HG03354 (cell line): ENCODE data around the gene MYO9B.
A peak's percentile ranks its signal among the peaks of the same experiment; 100 is the strongest.

Experiments
- ATAC-seq: cut with Tn5 transposase; IDR thresholded peaks from one replicate; pipeline ENCODE4 v1.9.1; 2021; ENCODE audit warnings: mild to moderate bottlenecking; ENCODE audit not compliant: unreplicated experiment, poor library complexity, severe bottlenecking

Gene MYO9B

GRCh38 chr19:17111766-17112165 is 36.2 kb downstream of the MYO9B start:
- ATAC-seq = no peak

DNA sequence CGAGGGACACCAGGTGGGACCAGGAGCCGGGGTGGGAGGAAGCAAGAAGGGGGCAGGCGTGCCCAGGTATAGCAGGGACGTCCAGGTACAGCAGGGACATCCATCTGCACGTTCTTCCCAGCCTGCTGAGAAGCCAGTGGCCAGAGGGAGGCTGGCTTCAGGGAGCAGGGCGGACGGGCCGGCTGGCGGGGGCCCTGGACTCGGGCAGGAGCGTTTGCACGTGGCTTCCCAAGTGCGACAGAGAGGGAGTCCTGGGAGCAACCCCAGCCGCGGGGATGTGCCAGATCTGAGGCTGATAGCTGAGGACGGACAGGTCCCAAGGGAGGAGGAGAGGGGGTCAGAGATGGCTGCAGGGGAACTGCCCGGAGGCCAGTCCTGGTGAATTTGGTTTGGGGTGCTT is 36.7 kb downstream of the MYO9B start:
- no peak for ATAC-seq

GRCh38 chr19:17112700-17113099 is 37.1 kb downstream of the MYO9B start:
- ATAC-seq = no peak

GRCh38 chr19:17113127-17113785 is 37.7 kb downstream of the MYO9B start:
- no peak for ATAC-seq

DNA sequence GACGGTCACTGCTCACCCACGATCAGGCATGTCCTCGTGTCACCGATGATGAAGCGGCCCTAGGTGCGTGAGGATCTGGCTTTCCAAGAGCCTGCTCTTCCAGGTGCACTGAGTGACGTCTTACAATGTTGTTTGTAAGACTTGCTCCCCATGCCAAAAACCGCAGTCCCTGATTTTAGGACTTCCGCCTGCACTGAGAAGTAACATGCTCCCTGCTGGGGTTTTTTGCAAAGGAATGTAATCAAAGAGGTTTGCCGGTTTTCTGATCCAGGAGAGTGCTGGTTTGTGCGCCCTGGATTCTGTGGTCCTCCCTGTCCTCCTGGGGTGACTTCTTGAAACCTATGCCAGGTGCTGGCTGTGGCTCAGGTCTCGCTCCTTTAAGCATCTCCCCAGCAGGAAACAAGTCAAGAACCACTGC is 38.8 kb downstream of the MYO9B start:
- no peak for ATAC-seq

GRCh38 chr19:17116996-17117702 is 41.6 kb downstream of the MYO9B start:
- no peak for ATAC-seq

- ATAC-seq = no peak
These were observed 43.4 kb downstream of the MYO9B start for GRCh38 chr19:17118957-17119356.

DNA sequence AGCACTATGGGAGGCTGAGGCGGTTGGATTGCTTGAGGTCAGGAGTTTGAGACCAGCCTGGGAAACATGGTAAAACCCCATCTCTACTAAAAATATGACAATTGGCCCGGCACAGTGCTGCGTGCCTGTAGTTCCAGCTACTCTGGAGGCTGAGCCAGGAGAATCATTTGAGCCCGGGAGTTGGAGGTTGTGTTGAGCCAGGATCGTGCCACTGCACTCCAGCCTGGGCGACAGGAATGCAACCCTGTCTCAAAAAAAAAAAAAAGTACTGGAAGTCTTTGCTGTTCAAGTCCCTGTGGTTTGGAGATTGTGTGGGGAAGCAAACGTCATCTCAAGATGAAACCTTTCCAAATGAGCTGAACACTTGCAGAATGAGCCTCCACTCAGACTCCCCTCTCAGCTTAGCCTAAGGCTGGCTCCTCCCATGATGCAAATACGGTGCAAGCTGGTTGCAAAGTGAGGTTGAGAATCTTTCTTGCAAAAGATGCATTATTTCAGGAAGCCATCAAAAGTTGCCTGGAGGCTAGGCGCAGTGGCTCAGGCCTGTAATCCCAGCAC is 46.2 kb downstream of the MYO9B start:
- ATAC-seq = no peak

DNA sequence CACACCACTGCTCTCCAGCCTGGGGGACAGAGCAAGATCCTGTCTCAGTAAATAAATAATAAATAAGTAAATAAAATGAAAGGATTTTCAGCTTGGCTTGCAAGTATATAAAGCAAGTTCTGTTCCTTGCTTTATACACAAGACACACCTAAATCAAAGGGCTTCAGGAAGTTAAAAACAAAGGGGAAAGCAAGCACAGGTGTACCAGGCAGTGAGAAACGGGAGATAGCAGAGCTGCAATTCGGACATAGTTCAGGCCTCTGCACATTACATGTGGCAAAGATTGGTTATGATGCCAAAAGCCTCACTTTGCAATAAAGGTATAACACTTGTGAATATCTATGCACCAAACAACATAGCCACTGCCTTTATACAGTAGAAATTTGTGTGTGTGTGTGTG is 47.5 kb downstream of the MYO9B start:
- ATAC-seq = no peak

- no peak for ATAC-seq
These were observed 48.4 kb downstream of the MYO9B start for GRCh38 chr19:17124025-17124424.

DNA sequence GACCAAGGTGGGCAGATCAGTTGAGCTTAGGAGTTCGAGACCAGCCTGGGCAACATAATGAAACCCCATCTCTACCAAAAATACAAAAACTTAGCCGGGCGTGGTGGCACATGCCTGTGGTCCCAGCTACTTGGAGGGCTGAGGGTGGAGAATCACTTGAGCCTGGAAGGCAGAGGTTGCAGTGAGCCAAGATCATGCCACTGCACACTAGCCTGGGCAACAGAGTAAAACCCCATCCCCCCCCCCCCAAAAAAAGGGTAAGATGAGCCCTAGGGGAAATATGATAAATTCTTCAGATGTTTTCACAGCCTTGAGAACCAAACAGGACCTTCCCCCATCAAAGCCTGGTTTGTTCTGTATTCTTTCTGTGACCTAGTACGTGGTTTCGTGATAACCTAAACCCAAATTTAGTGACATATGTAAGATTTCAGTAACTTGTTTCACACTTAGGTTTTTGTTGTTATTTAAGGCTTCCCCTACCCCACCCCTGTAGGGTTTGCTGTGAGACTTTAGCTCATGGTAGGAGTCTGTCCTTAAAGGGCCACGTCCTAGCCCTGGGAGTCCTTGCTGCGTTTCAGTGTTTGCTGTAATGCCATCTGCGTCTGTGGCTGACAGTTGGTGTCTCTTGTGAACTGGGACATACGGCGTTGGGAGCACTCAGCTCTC is 49.6 kb downstream of the MYO9B start:
- ATAC-seq = peak; percentile 70

DNA sequence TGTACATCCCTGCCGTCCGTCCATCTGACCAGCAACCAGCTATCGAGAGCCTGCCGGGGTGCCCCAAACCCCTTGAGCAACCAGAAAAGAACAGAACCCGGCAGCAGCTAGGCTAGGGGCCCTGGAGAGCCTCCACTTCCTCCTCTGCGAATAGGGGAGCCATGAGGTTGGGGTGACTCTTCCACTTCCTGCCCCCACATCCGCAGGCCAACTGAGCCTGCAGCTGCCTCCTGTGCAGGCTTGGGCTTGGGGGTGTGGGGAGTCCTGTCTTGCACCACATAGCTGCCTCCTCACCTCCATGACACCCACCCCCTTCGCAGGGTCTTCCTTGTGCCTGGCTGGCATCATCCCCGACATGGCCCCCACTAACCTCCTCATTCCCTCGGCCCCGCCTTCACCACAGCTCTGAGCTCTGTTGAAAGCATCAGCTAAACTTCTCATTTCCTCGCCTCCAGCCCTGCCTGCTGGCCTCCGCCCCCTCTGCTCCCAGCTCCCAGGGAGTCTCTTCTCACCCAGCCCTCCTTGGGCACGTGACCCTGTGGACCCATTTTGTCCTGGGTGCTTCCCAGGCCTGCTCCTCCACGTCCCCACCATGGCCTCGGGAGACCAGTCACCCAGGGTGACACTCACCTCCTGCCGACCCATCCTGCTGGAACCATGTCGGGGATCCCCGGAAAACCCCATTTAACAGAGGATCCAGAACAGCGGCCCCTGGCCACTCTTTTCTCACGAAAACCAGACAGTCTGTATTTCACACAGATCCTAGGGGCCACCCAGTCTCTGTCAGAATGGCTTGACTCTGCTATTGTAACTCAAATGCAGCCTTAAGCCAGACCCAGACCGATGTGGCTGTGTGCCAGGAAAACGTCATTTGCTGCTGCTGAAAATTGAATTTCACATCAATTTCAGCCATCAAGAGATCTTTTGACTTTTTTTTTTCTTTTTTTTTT is 50.4 kb downstream of the MYO9B start:
- ATAC-seq = peak; percentile 59

DNA sequence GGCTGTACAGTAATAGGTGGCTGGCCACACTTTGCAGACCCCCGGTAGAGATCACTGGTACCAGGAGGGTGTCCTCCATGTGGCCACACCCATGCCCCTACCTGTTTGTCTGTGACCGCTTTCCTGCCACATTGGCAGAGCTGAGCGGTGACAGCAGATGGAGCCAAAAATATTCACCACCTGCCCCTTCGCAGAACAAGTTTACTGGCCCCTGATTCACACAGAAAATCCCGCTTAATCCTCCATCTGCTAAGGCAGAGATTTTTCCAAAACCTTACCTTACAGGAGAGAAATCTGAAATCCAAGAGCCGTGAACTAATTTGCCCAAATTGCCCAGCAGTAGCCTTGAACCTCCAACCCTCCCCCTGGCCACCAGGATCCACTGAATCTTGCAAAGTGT is 52.1 kb downstream of the MYO9B start:
- no peak for ATAC-seq

DNA sequence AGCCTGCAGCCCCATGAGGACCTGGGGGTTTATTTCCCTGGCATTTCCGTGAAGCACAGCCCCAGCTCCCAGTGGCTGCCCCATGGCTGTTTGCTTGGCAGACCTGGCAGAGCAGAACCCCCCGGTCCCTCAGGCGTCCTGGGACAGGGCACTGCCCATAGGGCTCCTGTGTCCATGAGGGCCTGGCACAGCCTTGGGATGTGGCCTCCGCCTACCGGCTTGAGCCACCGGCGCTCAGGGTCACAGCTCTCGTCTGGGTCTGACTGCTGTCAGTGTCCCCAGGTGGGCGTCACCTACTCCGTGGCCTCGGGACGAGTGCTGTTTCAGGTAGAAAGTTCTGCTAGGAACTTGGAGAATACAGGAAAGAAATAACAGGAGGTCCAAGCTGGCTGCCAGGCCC is 52.8 kb downstream of the MYO9B start:
- no peak for ATAC-seq

- no peak for ATAC-seq
These were observed 53.2 kb downstream of the MYO9B start for GRCh38 chr19:17128820-17129219.

GRCh38 chr19:17129377-17129776 is 53.8 kb downstream of the MYO9B start:
- no peak for ATAC-seq

- peak; percentile 82 for ATAC-seq
These were observed 59.6 kb downstream of the MYO9B start for GRCh38 chr19:17135001-17135853.

DNA sequence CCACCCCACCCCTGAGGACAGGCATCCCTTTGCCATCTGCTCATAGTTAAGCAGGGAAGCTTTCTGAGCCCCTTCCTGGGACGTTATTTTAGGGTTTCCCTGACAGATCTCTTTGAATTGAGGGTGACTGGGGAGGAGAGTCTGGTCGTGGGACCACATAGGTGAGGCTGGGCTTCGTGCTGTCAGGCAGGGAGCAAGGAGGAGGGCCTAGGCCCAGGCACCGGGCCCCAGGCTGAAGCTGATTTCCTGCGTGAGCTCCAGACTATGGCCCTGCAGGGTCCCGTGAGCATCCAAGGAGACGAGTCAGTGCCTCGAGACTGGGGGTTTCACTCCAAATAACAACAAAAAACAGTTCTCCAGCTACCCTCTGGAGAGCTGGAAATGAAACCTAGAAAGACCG is 60.4 kb downstream of the MYO9B start:
- ATAC-seq = no peak

DNA sequence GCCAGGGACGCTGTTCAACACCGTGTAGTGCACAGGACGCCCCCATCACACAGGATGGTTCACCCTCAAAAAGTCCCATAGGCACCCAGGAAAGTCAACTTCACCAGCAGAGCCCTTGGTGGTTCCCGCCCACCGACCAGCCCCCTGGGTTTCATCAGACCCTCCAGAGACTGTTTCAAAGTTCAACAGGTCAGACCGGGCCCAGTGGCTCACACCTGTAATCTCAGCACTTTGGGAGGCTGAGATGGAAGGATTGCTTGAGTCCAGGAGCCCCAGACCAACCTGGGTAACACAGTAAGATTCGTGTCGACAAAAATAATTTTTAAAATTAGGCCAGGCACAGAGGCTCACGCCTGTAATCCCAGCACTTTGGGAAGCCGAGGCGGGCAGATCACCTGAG is 61.0 kb downstream of the MYO9B start:
- ATAC-seq = no peak
